ENCODE results near the gene TTC28.
"Not testable (repeated sequence)": the region's sequence is repeated elsewhere in the genome, so short reads cannot be mapped to it uniquely, and the experiment has no call there.

The TTC28 gene

GRCh38 chr22:28674121-28674563, 5.5 kb downstream of the TTC28 start:
- DNase-seq, result no peak

DNA sequence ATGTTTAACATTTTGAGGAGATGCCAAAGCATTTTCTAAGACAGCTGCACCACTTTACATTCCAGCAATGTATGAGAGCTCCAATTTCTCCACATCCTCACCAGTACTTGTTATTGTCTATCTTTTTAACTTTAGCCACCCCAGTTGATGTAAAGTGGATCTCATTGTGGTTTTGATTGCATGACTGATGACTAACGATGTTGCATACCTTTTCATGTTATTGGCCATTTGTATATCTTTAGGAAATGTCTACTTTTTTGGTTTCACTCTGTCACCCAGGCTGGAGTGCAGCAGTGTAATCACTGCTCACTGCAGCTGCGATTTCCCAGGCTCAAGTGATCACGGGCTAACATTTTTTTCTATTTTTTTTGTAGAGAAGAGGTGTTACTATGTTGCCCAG, 8.9 kb downstream of the TTC28 start:
- DNase-seq, result no peak

DNA sequence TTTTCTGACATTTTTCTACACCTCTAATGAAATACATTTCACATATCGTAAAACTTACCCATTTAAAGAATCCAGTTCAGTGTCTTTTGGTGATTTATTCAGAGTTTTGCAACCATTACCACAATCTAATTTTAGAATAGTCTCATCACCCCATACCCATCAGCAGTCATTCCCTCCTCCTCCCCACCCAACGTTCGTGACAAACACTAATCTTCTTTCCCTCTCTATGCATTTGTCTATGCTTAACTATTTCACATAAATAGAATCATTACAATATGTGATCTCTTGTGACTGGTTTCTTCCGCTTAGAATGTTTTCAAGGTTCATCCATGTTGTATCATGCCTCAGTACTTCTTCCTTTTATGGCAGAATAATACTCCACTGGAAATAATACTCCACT, 9.5 kb downstream of the TTC28 start:
- no peak for DNase-seq

DNA sequence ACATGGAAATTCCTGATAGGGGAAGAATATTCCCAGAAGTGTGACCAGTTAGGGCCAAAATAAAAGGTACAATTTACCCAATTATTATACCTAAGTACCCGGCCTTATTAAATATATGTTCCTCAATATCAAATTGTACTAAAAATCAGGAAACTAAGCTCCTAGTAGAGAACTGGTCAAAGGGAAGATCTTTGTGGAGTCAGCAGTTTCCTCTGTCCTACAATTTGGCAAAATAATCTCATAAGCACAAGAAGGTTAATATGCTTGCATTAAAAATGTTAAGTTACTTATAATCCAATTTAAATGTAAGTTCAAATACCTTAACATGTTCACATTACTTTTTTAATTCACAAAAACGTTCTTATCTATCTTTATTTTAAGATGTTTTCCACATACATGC, 10.3 kb downstream of the TTC28 start:
- no peak for DNase-seq

GRCh38 chr22:28663569-28663942, 16.1 kb downstream of the TTC28 start:
- DNase-seq, result not testable (repeated sequence)

DNA sequence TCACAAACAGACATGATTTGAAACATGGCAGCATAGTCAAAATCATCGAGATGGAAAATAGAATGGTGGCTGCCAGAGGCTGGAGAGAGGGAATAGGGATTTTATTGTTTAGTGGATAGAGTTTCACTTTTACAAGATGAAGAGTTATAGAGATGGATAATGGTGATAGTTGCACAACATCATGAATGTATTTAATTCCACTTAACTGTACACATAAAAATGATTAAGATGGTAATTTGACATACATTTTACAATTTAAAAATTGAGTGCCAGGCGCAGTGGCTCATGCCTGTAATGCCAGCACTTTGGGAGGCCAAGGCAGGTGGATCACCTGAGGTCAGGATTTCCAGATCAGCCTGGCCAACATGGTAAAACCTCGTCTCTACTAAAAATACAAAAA, 21.2 kb downstream of the TTC28 start:
- DNase-seq, result no peak

- no peak for DNase-seq
These were observed 23.5 kb downstream of the TTC28 start for GRCh38 chr22:28656181-28656580.

- DNase-seq, result no peak
These were observed 29.2 kb downstream of the TTC28 start for GRCh38 chr22:28650463-28650862.

GRCh38 chr22:28648792-28649191, 30.8 kb downstream of the TTC28 start:
- DNase-seq, result no peak

DNA sequence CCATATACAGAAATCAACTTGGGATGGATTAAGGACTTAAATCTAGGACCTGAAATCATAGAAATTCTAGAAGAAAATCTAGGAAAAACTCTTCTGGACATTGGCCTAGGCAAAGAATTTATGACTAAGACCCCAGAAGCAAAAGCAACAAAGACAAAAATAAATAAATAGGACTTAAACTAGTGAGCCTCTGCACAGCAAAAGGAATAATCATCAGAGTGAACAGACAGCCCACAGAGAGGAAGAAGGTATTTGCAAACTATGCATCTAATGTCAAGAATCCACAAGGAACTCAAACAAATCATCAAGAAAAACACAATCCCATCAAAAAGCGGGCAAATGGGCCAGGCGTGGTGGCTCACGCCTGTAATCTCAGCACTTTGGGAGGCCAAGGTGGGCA, 32.4 kb downstream of the TTC28 start:
- DNase-seq, result no peak

- DNase-seq, result no peak
These were observed 40.3 kb downstream of the TTC28 start for GRCh38 chr22:28639321-28639720.

GRCh38 chr22:28637225-28637624, 42.4 kb downstream of the TTC28 start:
- DNase-seq, result no peak

DNA sequence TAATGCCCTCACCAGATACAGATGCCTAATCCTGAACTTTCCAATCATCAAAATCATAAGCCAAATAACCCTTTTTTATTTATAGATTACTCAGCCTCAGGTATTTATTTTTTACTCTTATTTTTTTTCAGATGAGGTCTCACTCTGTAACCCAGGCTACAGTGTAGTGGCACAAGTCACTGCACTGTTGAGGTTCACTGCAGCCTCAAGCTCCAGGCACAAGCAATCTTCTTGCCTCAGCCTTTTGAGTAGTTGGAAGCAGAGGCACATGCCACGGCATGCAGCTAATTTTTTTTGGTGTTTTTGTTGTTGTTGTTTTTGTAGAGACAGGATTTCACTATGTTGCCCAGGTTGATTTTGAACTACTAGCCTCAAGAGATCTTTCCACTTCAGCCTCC, 49.5 kb downstream of the TTC28 start:
- no peak for DNase-seq

- no peak for DNase-seq
These were observed 50.0 kb downstream of the TTC28 start for GRCh38 chr22:28629420-28630176.

DNA sequence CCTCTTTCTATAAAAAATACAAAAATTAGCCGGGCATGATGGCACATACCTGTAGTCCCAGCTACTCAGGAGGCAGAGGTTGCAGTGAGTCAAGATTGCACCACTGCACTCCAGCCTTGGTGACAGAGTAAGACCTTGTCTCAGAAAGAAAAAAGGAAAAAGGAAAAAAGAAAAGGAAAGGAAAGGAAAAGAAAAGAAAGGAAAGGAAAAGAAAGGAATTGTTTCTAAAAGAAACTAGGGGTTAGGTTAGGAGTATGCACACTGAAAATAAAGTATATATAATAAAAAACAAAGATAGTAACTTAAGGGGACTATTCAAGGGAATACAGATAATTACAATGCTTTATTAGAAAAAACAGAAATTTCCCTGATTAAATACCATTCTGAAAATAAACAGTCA, 50.9 kb downstream of the TTC28 start:
- no peak for DNase-seq

GRCh38 chr22:28627791-28628190, 51.8 kb downstream of the TTC28 start:
- DNase-seq, result no peak

GRCh38 chr22:28620244-28620922, 59.3 kb downstream of the TTC28 start:
- DNase-seq, result no peak

GRCh38 chr22:28619236-28619635, 60.4 kb downstream of the TTC28 start:
- no peak for DNase-seq

GRCh38 chr22:28615423-28615822, 64.2 kb downstream of the TTC28 start:
- DNase-seq, result not testable (repeated sequence)

- DNase-seq, result no peak
These were observed 69.7 kb downstream of the TTC28 start for GRCh38 chr22:28609921-28610320.

DNA sequence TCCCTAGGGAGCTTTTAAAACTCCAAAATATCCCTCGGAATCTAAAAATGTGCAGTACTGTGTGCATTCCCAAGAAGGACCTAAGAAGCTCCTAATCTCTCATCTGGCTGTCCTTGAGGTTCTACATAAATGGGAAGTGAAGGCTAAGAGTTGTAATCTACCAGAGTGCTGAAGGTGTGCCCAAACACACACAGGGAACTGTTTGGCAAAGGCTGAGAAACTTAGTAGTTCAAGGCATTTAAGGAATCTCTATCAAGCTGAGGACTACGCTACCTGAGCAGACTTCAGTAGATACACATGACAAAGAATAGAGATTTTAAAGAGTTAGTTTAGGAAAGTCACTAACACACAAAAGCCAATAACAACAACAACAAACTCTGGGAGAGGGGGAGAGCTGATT, 71.1 kb downstream of the TTC28 start:
- no peak for DNase-seq

DNA sequence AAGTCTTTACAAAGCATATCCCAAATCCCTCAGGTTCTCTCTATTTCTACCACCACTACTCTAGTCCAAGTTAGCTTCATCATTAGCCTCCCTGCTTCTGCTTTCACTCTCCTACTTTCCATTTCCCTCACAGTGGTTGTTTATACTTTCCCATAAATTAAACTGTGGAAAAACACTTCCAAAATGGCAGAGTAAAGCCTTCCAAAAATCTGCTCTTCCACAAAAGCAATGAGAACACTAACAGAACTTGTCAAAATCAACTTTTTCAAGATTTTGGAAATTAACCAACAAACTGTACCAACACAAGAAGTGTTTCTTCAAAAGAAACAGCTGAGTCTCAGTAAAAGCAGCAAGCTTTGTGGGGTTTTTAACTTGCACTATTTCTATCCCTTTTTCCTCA, 71.8 kb downstream of the TTC28 start:
- no peak for DNase-seq

- no peak for DNase-seq
These were observed 74.5 kb downstream of the TTC28 start for GRCh38 chr22:28604966-28605761.

GRCh38 chr22:28601915-28602314, 77.7 kb downstream of the TTC28 start:
- no peak for DNase-seq
